Anterior cingulate cortex (tissue), 58 donors: ENCODE measurements around the gene FUT9.

Experiments
- DNase-seq, 58 donors: peaks; one replicate each; lab custom pipeline; 2025; lab: John Stamatoyannopoulos, UW

Gene FUT9

DNA sequence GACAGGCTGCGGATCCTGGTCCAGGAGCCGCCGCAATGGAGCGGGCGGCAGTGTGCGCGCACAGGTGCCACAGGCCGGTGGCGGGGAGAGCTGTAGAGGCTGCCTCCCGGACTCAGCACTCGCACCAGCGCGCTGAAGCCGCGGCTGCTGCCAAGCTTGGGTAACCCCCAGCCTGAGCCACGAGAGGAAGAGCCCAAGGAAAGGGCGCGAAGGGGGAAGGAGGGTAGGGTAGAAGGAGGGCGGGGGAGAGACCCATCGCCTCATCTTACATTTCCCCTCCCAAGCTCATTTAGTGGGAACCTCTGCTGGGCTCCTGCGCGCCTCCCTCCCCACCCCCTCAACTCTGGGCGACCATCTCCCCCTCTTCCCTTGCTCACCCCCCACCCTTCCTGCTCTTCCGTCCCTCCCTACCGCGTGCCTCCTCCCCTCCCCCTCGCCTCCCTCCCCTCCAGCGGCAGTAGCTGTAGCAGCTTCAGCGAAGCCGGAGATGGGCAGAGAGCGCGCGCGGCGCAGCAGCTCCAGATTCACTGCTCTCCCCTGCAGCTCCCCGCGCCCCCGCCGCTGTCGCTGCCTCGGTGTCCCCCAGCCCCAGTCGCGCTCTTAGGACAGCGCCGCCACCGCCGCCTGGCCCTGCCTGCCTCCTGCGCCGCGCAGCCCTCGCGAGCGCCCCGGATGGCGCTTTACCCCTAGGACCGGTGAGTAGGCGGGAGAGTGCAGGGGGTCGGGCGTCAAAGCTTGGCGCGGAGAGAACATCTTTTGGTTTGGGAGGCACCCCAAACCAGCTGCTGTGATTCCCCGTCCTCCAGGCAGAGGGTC is at the start of gene FUT9:
Gene FUT9, plus strand, starts transcription at position 457 of the 816 bp plus-strand sequence. CDS start 187,182 bp downstream, outside the sequence.
- peak; percentile 48 to 95 (median 88) for DNase-seq

DNA sequence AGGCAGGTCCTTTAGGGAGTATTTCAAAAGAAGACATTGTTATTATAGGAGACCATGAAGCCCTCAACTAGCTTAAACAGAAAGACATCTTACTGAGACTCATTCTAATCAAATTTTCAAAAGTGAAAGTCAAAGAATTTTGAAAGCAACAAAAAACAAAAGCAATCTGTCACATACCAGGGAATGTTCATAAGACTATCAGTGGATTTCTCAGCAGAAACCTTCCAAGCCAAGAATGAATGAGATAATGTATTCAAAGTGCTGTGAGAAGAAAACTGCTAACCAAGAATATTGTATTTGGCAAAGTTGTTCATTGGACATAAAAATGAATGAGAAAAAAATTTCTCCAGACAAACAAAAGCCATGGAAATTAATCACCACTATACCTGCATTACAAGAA is 48.2 kb upstream of the FUT9 start:
- DNase-seq, result no peak

DNA sequence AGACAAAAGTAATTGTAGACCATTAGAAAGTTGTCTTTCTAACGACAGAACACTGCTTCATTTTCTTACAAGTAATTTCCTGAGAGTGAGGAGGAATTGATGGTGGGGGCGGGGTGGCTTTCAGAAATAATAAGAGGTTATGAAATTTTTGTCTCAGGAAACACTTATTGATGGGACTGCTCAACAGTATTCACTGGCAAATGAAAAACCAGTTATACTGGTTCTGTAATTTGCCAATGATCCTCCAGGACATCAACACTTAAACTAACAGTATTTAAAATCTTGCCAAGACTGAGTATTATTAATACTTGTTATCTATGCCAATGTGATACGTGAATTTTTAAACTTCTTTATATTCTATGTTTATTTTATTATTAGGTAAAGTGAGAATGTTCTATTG is 41.8 kb upstream of the FUT9 start:
- no peak for DNase-seq

DNA sequence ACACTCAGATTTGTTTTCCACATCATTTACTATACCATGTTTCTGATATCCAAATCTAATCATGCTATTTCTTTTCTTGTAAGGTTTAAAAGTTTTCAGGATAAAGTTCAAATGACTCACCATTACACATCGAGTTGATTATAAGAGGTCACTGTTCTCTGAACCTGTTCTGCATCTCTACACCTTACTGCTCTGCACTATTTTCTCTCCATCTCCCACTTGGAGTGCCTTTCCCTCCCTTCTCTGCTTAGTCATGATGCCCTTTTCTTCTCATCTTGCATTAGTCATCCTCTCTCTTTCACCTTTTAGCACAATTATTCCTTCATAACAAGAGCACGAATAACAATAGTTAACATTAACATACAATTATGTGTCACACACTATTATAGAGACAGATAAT is 37.5 kb upstream of the FUT9 start:
- DNase-seq, result no peak

DNA sequence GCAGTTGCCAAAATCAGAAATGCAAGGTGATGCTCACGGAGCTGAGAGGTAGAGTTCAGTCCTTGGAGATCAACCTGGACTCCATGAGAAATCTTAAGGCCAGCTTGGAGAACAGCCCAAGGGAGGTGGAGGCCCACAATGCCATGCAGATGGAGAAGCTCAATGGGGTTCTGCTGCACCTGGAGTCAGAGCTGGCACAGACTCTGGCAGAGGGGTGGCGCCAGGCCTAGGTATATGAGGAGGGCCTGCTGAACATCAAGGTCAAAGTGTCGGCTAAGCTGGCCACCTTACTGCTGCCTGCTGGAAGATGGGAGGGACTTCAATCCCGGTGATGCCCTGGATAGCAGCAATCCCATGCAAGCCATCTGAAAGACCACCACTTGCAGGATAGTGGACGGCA is 23.9 kb upstream of the FUT9 start:
- DNase-seq, result no peak

DNA sequence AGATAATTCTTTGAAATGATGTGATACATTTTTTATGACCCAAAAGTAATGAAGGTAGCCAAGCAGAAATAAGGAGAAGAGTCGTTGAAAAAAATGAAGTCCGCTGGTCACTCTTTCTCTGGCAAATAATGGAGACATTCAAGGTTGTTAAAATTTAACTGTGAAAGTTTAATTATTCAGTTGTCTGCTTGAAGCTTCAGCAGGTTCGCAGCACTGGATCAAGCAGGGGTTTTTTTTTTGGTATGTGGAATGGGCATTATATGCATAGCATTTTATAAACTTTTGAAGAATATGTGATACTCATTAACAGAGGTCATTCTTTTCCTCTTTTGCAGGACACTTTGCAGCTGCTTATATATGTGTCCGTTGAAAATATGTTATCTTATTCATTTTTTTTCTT is 21.6 kb upstream of the FUT9 start:
- no peak for DNase-seq

DNA sequence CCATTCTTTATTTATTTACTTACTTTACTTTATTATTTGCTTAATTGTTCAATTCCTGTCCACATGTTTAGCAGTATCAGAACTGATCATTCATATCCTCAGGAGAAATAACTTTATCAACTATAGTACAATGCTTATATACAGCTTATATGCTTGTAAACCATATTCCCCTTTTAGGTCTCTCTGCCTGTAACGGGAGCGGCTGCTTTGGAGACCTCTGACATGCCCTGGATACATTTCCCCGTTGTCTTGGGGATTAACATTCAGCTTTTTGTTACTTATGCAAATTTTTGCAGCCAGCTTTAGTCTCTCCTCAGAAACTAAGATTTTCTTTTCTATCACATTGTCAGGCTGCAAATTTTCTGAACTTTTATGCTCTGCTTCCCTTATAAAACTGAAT is 17.6 kb upstream of the FUT9 start:
- DNase-seq, result no peak

DNA sequence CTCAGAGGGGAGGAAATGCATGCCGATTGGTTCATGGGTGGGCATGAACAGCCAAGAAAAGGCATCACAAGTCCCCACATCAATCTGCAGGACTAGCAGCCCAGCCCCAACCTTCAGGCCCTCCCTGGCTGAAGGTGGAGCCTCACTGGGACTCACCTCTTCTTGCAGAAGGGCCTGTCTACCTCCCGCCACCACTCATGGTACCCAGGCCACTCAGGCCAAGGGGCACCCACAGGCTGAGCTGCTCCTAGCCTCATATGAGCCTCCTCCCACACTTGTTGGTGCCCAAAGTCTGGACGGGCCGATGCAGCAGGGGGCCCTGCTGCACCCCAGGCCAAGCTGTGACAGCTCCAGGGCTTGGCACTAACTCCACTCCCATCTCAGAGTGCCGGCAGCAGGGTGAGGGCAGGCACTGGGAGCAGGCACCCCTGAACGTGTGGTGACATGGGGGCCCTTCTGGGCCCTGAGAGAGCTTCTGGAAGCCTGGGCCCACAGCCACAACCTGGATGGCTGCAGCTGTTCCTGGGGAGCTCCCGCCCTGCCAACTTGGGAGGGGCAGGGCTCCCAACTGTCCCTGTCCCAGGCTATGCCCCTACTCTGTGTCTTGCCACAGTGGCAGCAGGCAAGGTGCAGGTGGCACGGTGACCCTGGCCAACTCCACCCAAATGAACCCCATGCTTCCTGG is 13.7 kb upstream of the FUT9 start:
- no peak for DNase-seq

DNA sequence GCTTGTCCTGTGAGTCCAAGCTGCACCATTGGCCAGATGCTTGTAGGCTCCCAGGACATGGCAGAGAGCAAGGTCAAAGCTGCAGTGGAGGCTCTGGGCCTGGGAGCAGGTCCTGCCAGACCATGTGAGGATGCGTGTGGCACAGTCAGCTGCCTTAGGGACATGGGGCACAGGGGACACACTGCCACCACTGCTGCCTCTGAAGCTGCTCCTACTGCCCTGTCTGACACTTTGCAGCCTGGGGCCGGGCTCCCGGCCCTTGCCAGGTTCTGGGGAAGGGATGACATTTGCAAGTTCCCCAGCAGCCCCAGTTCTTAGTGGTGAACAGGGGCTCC is 13.2 kb upstream of the FUT9 start:
- DNase-seq, result no peak

DNA sequence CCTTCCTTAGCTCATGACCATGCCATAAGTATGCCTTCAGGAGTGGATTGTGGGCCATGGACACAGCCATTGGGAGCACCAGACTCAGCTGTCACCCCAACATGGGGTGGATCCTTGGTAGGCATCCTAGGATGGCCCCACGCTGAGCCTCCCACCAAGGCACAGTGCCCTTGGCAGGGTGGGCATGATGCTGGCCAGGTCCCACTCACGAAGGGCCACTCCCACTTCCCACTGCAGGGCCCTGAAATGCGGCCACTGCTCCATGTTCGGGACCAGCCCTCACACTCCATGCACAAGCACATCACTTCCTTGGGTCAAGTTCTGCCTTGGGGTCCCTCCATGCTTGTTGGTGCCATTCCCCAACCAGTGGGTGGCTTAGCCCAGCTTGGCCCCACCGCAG is 12.9 kb upstream of the FUT9 start:
- DNase-seq, result no peak

DNA sequence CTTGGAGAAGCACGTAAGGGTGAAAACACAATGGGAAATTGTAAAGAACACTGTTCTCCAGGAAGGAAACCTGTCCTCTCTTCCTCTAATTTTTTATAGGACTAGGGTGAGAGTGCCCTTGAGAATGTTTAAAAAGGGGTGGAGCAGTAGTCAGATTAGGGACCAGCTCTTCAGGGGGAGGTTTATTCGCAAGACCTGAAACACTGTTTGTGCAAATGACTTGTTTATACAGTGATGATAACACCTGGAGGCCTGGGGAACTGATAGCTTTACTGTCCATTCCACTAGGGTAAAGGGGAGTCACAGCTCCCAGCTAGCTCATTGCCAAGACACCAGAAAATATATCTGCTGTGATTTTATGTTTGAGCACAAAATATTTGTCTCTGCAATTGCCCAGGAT is 8.1 kb upstream of the FUT9 start:
- no peak for DNase-seq

DNA sequence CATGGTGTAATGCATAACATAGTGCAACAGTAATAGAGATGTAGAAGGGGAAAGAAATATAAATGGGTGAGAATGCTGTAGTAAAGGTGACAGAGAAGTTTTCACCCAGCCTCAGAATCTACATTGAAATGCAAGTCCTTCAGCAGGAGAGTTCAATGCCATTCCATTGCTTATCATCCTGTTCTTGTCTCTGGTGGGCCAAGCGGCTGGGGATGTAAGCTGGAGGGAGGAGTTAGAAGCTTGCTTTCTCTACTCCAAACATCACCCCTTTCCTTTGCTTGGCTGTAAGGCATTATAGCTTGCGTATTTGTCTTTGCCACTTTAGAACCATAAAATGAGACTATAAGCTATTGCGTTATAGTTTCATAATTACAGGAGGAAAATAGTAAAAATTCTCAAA is 2.2 kb upstream of the FUT9 start:
- no peak for DNase-seq

DNA sequence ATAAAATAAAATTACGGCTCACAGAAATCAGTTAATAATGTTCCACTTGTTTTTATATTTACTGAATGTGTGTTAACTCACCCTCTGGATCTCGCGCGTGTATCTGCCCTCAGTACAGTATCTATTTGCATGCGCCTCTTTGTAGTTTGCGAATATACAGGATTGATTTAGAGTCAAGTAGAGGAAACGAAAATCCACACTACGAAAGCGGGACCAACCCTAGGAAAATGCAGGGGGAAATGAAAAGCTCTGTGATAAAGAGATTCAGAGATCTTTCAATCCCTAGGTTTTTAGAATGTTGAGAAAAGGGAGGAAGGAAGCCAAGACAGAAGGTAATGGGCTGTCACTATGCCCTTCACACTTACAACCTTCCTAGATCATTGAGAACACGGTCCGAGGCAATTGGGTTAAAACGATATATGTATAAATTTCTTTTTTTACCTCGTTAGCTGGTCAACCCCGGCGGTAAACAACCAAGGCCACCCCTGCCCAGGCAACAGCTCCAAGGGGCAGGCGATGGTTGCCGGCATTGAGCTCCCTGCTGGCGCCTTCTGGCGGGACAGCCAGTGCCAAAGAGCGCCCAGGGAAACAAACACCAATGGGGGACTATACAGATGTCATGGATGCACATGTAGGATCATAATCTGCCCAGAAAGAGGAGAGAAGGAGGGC is 792 bp upstream of the FUT9 start:
- peak in 41 of 58 donors; percentile 38 to 91 (median 77) for DNase-seq

DNA sequence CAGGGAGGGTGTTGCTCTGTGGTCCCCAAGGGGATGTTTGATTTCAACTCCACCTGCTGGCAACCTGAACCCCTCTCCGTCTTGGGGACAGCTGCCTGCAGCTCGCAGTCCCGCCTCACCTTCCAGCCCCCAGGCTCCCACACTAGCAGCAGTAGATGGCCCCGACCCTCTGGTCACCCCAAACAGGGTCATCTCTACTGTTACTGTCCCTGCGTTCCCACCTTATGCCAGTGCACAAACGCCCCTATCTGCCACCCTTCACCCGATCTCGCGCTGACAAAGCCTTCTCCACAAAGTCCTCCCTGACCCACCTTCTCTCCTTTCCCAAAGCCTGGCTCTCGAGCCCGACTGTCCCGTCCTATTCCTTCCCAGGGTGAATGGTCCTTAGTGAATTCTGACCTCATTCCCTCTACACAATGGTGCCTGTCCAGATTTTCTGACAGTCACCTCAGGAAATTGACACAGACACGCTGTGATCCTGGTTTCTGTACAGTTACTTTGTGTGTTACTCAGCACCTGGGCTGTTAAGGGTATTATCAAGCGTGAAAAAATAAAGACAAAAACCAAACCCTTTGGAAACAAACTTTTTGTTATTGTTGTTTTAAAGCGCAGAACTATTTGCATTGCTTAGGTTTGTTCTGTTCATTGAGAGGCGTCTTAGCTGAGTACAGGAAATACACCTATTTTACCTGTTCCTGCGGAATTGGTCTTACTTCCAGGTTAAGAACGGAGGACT is 728 bp downstream of the FUT9 start:
- DNase-seq, result peak in 30 of 58 donors; percentile 13 to 72 (median 48)

DNA sequence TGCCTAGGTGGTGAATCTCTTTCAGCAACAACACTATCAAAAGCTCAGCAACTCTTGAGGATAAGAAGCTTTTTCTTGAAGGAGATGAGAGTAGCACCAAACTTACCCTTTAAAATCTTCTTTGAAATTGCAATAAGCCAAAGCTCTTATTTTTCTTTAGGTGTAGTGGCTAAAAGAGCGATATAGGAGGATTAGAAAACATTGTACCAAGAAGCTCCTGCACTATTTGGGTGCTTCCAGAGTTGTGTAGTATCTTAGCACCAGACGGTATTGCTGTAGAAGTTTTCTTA is 1.2 kb downstream of the FUT9 start:
- DNase-seq, result no peak

DNA sequence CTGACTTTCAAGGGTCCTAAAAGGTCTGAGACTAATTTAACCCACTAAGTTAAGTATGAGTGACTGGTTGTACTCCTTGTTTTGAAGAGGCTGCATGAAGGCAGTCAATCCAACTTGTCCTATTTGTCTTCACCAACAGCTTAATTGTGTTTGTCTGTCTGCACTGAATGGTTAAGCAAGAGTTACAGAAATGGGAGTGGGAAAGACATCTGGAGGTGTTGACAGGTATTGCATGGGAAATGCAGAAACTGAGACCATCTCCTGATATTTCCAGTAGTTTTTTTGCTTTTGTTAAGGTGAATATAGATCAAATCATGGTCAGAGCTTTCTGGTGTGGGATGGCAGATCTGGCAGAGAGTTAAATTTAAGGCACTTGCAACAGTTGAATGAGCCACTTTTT is 6.5 kb downstream of the FUT9 start:
- DNase-seq, result no peak

DNA sequence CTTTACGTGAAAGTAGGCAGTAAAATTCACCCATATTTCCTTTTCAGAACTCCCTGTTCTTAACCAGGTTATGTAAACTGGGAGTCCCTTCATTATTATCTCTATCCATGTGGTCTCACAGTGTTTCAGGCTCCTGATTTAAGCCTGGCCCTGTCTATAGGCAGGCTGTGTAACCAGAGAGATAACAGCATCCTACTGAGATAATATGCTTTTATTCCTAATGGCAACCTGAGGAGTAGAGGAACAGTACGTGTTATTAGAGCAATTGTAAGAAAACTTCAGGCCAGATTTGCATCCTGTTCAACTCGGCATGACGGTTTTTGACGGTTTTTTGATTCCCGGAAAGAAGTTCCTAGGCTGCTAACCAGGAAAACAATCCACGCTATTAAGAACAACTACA is 16.9 kb downstream of the FUT9 start:
- no peak for DNase-seq

DNA sequence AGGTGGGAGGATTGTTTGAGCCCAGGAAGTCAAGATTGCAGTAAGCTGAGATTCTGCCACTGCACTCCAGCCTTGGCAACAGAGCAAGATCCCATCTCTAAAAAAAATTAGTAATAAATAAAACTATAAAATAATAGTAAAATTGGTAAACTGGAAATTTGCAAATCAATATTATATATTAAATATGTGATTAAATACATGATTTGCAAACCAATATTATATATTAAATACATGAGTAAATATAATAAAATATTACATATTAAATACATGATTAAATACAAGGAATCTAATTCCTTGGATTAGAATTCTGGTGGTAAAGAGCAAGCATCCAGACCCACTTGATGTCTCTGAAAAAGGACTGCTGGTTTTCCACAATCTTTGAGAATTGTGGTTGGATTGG is 35.8 kb downstream of the FUT9 start:
- DNase-seq, result no peak

DNA sequence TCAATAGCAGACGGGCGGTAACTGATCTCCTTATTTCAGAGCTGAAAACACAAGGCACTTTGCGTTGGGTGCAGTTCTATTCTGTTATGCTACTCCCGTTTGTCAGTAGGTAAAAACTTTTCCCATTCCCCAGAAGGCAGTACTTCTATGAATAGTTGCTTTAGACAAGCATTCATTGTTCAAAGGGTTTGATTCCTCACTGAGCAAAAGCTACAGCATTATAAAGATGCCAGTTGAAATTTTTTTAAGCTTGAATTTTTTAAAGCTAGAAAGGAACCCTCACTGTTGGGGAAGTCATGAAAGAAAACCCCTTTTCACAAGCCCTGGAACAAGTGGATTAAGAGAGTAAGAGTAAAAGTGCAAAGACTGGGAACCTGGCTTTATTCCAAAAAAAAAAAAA is 42.3 kb downstream of the FUT9 start:
- peak in 5 of 58 donors; percentile 4 to 64 (median 37) for DNase-seq

DNA sequence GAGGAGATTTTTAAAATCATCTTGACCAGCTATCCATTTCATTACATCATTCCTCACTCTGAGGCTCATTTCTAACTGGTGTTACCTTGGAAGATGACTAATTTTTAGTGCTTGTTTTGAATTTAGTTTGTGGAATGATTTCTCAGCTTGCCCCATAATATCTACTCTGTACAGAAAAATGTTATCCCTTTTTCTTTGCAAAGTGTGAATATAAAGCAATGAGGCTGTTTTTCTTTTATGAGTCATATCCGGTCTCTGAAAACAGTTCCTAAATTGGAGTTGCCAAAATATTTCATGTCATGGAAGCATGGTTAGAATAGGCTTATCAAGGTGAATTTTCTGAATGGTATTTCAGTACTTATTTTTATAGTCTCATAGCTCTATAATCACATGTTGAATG is 43.8 kb downstream of the FUT9 start:
- no peak for DNase-seq

DNA sequence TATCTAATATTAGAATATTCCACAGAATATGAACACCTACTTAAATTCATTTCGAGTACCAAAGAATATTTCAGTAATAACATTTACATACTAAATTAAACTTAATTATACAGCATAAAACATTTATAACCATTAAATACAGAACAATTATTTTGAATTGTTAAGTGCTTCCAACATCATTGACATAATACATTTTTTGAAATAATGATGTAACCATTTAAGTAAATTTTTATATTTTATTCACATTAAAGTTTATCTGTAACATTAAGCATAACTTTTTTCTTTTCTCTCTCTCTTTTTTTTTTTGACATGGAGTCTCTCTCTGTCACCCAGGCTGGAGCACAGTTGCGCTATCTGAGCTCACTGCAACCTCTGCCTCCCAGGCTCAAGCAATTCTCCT is 44.5 kb downstream of the FUT9 start:
- no peak for DNase-seq
